GM18873 (cell line): Measurements from ENCODE around the gene ETV6.

ENCODE experiments used
- ATAC-seq: cut with Tn5 transposase; IDR thresholded peaks from one replicate; pipeline ENCODE4 v1.9.1; 2021; ENCODE audit warnings: mild to moderate bottlenecking, moderate library complexity, moderate number of reproducible peaks; ENCODE audit not compliant: unreplicated experiment, low FRiP score

Gene ETV6

DNA sequence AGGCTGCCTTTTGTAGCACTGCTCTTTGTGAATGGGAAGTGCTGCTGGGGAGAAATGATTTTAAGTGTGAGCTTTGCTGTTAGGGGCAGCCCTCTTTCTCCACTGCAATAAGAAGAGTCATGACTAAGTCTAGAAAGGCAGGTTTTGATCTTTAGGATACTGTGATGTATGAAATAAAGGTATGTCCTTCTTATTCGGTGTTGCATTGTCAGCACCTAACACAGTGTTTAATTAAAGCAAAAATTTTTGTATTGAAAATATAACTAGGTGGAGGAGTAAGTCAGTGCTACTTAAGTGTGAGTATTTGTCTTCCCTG is 81.5 kb downstream of the ETV6 start:
- no peak for ATAC-seq

- no peak for ATAC-seq
Observed at GRCh38 chr12:11731455-11731854, 82.0 kb downstream of the ETV6 start.

GRCh38 chr12:11732023-11732422 is 82.5 kb downstream of the ETV6 start:
- ATAC-seq, result no peak

- no peak for ATAC-seq
Observed at GRCh38 chr12:11732715-11733114, 83.2 kb downstream of the ETV6 start.

DNA sequence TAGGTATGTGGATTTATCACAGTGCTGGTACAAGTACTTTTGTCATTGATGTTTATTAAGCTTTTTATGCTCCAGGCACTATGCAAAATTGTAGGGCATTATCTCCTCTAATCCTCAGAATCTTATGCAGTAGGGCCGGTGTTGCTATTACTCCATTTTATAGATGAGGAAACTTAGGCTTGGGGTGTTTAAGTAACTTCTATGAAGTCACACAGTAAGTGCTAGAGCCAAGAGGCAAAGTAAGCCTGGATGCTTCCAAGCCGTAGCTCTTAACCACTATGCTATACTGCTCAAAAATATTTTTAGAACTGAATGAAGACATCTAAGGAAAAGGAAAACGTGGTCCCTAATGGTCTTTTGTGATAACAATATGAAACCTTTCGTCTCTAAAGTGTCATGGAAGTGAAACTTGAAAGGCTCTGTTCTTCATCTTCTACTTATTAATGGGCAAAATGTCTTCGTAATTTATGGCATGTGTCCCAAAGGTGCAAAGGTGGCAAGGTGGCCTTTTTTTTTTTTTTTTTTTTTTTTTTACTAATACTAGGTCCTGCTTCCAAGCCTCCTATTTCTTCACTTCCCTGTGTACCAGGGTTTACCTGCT is 85.2 kb downstream of the ETV6 start:
- ATAC-seq, result no peak

- no peak for ATAC-seq
Observed at GRCh38 chr12:11738450-11738849, 89.0 kb downstream of the ETV6 start.

GRCh38 chr12:11739980-11740577 is 90.6 kb downstream of the ETV6 start:
- no peak for ATAC-seq

DNA sequence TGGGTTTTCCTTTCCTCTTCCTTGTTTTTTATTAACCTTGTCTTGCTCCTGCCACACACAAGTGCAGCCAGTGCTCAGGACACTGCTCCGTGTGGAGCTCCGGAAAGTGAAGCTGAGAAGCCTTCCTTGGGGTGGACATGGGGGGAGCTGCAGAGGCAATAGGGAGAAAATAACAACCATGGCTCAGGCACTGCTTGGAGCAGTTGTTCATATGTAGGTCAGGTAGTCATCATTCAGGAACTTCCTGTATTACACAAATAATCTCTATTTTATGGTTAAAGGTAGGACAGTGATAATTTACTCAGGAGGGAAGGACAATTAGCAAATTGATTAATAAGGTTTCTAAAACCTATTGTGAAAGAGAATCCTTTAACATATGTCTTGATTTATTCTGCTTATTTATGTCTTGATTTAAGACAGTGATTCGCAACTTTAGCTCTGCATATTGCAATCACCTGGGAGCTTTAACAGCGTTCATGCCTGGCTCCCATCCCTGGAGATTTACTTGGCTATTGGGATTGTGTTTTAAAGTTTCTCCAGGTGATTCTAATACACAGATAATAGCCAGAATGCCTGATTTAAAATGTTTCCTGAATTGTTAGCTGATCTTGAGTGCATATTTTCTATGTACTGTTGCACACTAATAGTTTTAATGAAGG is 92.1 kb downstream of the ETV6 start:
- ATAC-seq, result no peak

- no peak for ATAC-seq
Observed at GRCh38 chr12:11743423-11744409, 94.2 kb downstream of the ETV6 start.

GRCh38 chr12:11744410-11744801 is 94.9 kb downstream of the ETV6 start:
- no peak for ATAC-seq

GRCh38 chr12:11745113-11745512 is 95.6 kb downstream of the ETV6 start:
- ATAC-seq, result no peak

- ATAC-seq, result no peak
Observed at GRCh38 chr12:11746024-11746771, 96.7 kb downstream of the ETV6 start.

DNA sequence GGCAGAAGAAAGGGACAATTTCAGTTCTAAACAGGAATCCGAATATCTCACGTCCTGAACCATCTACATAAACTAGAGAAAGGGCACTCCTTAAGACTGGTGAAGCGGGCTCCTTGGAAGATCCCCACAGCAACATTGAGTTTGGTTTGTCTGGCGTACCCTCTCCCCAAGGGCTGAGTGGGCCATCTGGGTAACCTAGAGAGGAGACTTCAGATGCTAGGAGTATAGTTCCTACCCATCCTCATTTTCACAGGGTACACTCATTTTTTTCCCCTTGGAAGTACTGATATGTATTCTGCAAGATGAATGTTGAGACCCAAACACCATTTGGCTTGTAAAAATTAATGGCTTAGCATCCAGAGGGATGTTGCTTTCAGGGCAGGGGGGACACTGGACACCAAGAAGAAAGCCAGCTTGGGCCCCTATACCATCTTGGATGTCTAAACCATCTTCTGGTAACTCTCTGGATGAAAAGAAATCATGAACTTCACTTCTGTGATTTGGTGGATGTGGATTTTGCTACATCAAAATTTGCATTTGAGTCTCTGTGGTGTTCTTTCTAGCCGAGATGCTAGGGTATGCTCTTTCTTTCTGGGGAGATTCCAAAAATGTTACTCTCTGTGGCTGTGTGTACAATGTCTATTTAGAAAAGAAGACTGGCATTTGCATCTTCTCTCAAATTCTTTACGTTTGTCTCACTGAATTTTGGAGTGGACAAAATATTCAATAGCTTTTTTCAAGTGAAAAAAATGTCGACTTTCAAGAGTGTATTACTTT is 97.7 kb downstream of the ETV6 start:
- ATAC-seq, result no peak

GRCh38 chr12:11747969-11748368 is 98.5 kb downstream of the ETV6 start:
- ATAC-seq, result no peak

GRCh38 chr12:11748903-11749302 is 99.4 kb downstream of the ETV6 start:
- ATAC-seq, result no peak

- ATAC-seq, result no peak
Observed at GRCh38 chr12:11749943-11750690, 100.6 kb downstream of the ETV6 start.

DNA sequence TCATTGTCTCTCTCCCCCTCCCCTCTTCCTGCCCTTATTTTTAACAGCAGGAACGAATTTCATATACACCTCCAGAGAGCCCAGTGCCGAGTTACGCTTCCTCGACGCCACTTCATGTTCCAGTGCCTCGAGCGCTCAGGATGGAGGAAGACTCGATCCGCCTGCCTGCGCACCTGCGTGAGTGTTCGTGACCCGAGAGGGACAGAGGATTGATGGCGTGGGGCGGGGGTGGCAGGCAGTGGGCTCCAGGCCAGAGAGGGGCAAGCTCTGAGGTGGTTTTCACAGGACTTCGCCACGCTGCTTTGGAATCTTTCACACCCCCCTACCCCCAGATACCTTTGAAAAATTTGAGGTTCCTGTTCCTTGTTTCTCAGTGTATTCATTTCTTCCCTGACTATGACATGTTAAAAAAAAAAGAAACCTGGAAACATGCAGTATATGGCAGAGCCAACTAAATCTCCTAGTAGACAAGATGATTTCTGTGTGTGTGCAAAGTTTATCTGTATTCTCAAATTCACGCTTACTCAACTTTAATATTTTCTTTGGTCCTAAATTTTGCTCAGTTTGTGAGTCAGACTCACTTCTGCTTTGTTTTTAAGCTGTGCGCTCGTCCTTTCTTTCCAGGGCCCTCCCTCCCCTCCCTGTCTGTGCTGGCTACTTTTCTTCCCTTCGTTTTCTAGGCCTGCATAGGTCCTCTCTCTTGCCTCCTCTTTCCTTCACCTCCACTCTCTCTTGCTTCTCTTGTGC is 103.1 kb downstream of the ETV6 start:
- no peak for ATAC-seq

GRCh38 chr12:11753150-11753499 is 103.7 kb downstream of the ETV6 start:
- no peak for ATAC-seq
